ENCODE results near the gene EPN1.

The EPN1 gene

GRCh38 chr19:55660991-55661390, 14.0 kb upstream of the EPN1 start:
- DNase-seq (ENCODE audit: low spot score) = no peak

GRCh38 chr19:55661826-55662225, 13.2 kb upstream of the EPN1 start:
- no peak for DNase-seq (ENCODE audit: low spot score)

- DNase-seq (ENCODE audit: low spot score) = no peak
Observed at GRCh38 chr19:55663846-55664536, 11.0 kb upstream of the EPN1 start.

GRCh38 chr19:55666343-55667005, 8.6 kb upstream of the EPN1 start:
- no peak for DNase-seq (ENCODE audit: low spot score)

- no peak for DNase-seq (ENCODE audit: low spot score)
Observed at GRCh38 chr19:55667006-55667381, 8.0 kb upstream of the EPN1 start.

- no peak for DNase-seq (ENCODE audit: low spot score)
Observed at GRCh38 chr19:55667511-55667910, 7.5 kb upstream of the EPN1 start.

GRCh38 chr19:55667958-55668357, 7.1 kb upstream of the EPN1 start:
- DNase-seq (ENCODE audit: low spot score) = no peak

GRCh38 chr19:55668603-55669348, 6.2 kb upstream of the EPN1 start:
- no peak for DNase-seq (ENCODE audit: low spot score)

- no peak for DNase-seq (ENCODE audit: low spot score)
Observed at GRCh38 chr19:55669418-55670279, 5.4 kb upstream of the EPN1 start.

GRCh38 chr19:55670280-55671053, 4.6 kb upstream of the EPN1 start:
- DNase-seq (ENCODE audit: low spot score) = no peak

- DNase-seq (ENCODE audit: low spot score) = no peak
Observed at GRCh38 chr19:55671054-55671378, 4.0 kb upstream of the EPN1 start.

GRCh38 chr19:55672418-55672817, 2.6 kb upstream of the EPN1 start:
- no peak for DNase-seq (ENCODE audit: low spot score)

GRCh38 chr19:55673465-55673864, 1.6 kb upstream of the EPN1 start:
- no peak for DNase-seq (ENCODE audit: low spot score)

- DNase-seq (ENCODE audit: low spot score) = no peak
Observed at GRCh38 chr19:55673889-55674288, 1.1 kb upstream of the EPN1 start.

GRCh38 chr19:55674459-55674840, 576 bp upstream of the EPN1 start:
- no peak for DNase-seq (ENCODE audit: low spot score)

- no peak for DNase-seq (ENCODE audit: low spot score)
Observed at GRCh38 chr19:55675661-55676354, 782 bp downstream of the EPN1 start.

GRCh38 chr19:55676383-55676782, 1.4 kb downstream of the EPN1 start:
- DNase-seq (ENCODE audit: low spot score) = no peak

- DNase-seq (ENCODE audit: low spot score) = no peak
Observed at GRCh38 chr19:55676889-55677505, 2.0 kb downstream of the EPN1 start.

- no peak for DNase-seq (ENCODE audit: low spot score)
Observed at GRCh38 chr19:55677572-55678028, 2.6 kb downstream of the EPN1 start.

- DNase-seq (ENCODE audit: low spot score) = no peak
Observed at GRCh38 chr19:55678121-55678671, 3.2 kb downstream of the EPN1 start.

All from CD4-positive, alpha-beta T cell treated with Interleukin-6 at 100 ng/mL for 8 hours (primary cell).